ENCODE results near the gene ERC2. TPM values are rescaled to one million over a fixed set of nuclear protein-coding genes. Genes with fewer than 3 reads are reported as not detected.
A peak's percentile ranks its signal among the peaks of the same experiment; 100 is the strongest.

ERC2 gene
- total RNA-seq, 1 donor from 2014 or later, result 0.35 TPM

- TF ChIP-seq, protein P1, sequence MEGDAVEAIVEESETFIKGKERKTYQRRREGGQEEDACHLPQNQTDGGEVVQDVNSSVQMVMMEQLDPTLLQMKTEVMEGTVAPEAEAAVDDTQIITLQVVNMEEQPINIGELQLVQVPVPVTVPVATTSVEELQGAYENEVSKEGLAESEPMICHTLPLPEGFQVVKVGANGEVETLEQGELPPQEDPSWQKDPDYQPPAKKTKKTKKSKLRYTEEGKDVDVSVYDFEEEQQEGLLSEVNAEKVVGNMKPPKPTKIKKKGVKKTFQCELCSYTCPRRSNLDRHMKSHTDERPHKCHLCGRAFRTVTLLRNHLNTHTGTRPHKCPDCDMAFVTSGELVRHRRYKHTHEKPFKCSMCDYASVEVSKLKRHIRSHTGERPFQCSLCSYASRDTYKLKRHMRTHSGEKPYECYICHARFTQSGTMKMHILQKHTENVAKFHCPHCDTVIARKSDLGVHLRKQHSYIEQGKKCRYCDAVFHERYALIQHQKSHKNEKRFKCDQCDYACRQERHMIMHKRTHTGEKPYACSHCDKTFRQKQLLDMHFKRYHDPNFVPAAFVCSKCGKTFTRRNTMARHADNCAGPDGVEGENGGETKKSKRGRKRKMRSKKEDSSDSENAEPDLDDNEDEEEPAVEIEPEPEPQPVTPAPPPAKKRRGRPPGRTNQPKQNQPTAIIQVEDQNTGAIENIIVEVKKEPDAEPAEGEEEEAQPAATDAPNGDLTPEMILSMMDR (IDR thresholded peaks at IDR 0.05), result no peak
- no peak overlapping the region for H3K4me3 Mint-ChIP-seq (ENCODE audit: unreplicated experiment)
- DNase-seq (ENCODE audit: extremely low spot score, unreplicated experiment), result no peak
- H3K9me3 Mint-ChIP-seq (ENCODE audit: unreplicated experiment), result peaks cover 6% of the 10 kb centered on the region
- no peaks in the 10 kb centered on the region for H3K27me3 Mint-ChIP-seq (ENCODE audit: unreplicated experiment)
- peaks cover 25% of the 10 kb centered on the region for H3K4me1 Mint-ChIP-seq (ENCODE audit: unreplicated experiment)
- H3K27ac Mint-ChIP-seq (ENCODE audit: unreplicated experiment), result no peak overlapping the region
- peaks cover 3% of the 10 kb centered on the region for H3K36me3 Mint-ChIP-seq (ENCODE audit: unreplicated experiment)
Measured at GRCh38 chr3:55797084-55797483, 671.2 kb downstream of the ERC2 start.

DNA sequence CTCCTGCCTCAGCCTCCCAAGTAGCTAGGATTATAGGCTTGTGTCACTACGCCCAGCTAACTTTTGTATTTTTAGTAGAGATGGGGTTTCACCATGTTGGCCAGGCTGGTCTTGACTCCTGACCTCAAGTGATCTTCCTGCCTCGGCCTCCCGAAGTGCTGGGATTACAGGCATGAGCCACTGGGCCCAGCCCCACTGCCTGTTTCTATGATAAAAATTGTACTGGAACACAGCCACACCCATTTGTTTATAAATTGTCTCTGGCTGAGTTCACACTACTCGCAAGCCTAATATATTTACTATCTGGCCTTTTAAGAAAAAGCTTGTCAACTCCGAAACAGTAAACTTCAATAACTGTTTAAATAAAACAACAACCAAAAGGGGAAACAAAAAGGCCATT lies 671.7 kb downstream of the ERC2 start:
- Mint-ChIP-seq H3K27ac (ENCODE audit: unreplicated experiment) (peak overlapping the region; percentile 69), H3K36me3 (ENCODE audit: unreplicated experiment) (peaks cover 3% of the 10 kb centered on the region), H3K4me3 (ENCODE audit: unreplicated experiment) (no peak overlapping the region), H3K9me3 (ENCODE audit: unreplicated experiment) (peaks cover 6% of the 10 kb centered on the region), H3K27me3 (ENCODE audit: unreplicated experiment) (no peaks in the 10 kb centered on the region), H3K4me1 (ENCODE audit: unreplicated experiment) (peaks cover 25% of the 10 kb centered on the region)
- DNase-seq (ENCODE audit: extremely low spot score, unreplicated experiment), result no peak
- TF ChIP-seq, protein P1 (IDR thresholded peaks at IDR 0.05), result no peak

DNA sequence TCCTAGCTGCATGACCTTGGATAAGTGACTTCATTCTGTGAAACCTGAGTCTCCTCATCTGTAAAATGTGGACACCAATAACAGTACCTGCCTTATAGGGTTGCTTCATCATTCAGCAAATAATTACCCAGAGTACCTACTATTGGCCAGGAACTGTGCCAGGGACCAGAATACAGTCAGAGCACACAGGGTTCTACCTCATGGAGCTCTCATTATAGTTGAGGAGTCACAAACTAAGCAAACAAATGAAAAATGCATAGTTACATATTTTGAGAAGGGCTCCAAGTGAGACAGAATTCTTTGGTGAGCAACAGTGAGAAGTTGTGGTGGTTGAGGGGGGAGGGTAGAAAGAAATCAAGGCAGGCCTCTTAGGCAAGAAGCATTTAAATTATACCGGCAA lies 672.5 kb downstream of the ERC2 start:
- Mint-ChIP-seq H3K4me1 (ENCODE audit: unreplicated experiment) (peaks cover 30% of the 10 kb centered on the region), H3K36me3 (ENCODE audit: unreplicated experiment) (peaks cover 3% of the 10 kb centered on the region), H3K4me3 (ENCODE audit: unreplicated experiment) (no peak overlapping the region), H3K27me3 (ENCODE audit: unreplicated experiment) (no peaks in the 10 kb centered on the region), H3K9me3 (ENCODE audit: unreplicated experiment) (peaks cover 6% of the 10 kb centered on the region), H3K27ac (ENCODE audit: unreplicated experiment) (peak overlapping the region; percentile 69)
- TF ChIP-seq, protein P1 (IDR thresholded peaks at IDR 0.05), result no peak
- DNase-seq (ENCODE audit: extremely low spot score, unreplicated experiment), result no peak

DNA sequence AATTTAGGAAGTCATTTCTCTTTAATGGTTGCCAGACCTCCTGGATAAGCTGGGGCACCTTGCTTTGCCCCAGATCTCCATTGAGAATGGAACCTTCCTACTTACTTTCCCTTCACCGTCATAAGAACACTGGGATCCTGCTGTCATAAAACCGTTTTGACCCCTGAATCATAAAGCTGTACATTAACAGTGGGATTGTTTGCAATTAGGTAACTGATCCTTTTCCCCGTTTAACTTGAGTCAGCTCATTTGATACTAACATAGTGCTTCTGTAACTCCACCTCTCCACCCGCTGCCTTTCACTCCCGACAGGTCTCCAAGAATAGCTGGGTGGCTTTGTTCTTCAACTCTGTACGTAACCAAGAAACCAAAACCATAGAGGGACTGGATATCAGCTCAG lies 673.0 kb downstream of the ERC2 start:
- TF ChIP-seq, protein P1 (IDR thresholded peaks at IDR 0.05), result no peak
- no peaks in the 10 kb centered on the region for H3K27me3 Mint-ChIP-seq (ENCODE audit: unreplicated experiment)
- H3K4me1 Mint-ChIP-seq (ENCODE audit: unreplicated experiment), result peaks cover 31% of the 10 kb centered on the region
- H3K9me3 Mint-ChIP-seq (ENCODE audit: unreplicated experiment), result peaks cover 6% of the 10 kb centered on the region
- H3K4me3 Mint-ChIP-seq (ENCODE audit: unreplicated experiment), result no peak overlapping the region
- DNase-seq (ENCODE audit: extremely low spot score, unreplicated experiment), result no peak
- H3K36me3 Mint-ChIP-seq (ENCODE audit: unreplicated experiment), result peaks cover 3% of the 10 kb centered on the region
- peak overlapping the region; percentile 69 for H3K27ac Mint-ChIP-seq (ENCODE audit: unreplicated experiment)

DNA sequence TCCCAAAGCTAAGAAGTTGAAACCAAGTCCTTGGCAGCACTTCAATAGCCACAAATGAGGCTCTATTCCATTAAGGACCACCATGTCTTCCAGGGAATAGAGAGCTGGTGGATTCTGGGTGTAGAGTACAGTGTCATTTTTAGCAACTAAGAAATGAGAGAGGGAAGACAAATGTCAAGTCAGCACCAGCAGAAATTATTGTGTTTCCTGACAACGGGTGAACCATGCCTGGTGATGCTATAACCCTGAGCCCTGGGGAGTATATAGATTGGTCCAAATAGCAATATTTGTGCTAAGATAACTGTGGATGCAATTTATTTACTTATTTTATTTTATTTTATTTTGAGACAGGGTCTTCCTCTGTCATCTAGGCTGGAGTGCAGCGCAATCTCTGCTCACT lies 675.5 kb downstream of the ERC2 start:
- Mint-ChIP-seq H3K9me3 (ENCODE audit: unreplicated experiment) (peaks cover 2% of the 10 kb centered on the region), H3K4me1 (ENCODE audit: unreplicated experiment) (peaks cover 31% of the 10 kb centered on the region), H3K27ac (ENCODE audit: unreplicated experiment) (no peak overlapping the region), H3K36me3 (ENCODE audit: unreplicated experiment) (peaks cover 1% of the 10 kb centered on the region), H3K27me3 (ENCODE audit: unreplicated experiment) (no peaks in the 10 kb centered on the region), H3K4me3 (ENCODE audit: unreplicated experiment) (no peak overlapping the region)
- TF ChIP-seq, protein P1 (IDR thresholded peaks at IDR 0.05), result no peak
- DNase-seq (ENCODE audit: extremely low spot score, unreplicated experiment), result no peak
